Activated CD4-positive, alpha-beta T cell treated with anti-CD3 and anti-CD28 coated beads, Interleukin-2, Interleukin-6, amounts not matched to agents 100 ng/mL and 50 ng/mL, durations not matched to agents 16 hours and 8 hours (primary cell): ENCODE data around the gene MRPL38.

Experiments
- DNase-seq: peaks from one replicate; pipeline ENCODE4 v3.0.0-alpha.2; 2020

MRPL38 gene

GRCh38 chr17:75917917-75918445 lies 13.3 kb upstream of the MRPL38 start:
- DNase-seq = no peak

GRCh38 chr17:75917141-75917916 lies 12.6 kb upstream of the MRPL38 start:
- DNase-seq = no peak

- no peak for DNase-seq
Measured at GRCh38 chr17:75915268-75915667, 10.6 kb upstream of the MRPL38 start.

GRCh38 chr17:75914643-75915267 lies 10.1 kb upstream of the MRPL38 start:
- DNase-seq = no peak

- DNase-seq = no peak
Measured at GRCh38 chr17:75913537-75914210, 9.0 kb upstream of the MRPL38 start.

GRCh38 chr17:75910699-75911098 lies 6.0 kb upstream of the MRPL38 start:
- DNase-seq = no peak

- DNase-seq = no peak
Measured at GRCh38 chr17:75909812-75910274, 5.2 kb upstream of the MRPL38 start.

- no peak for DNase-seq
Measured at GRCh38 chr17:75909051-75909811, 4.5 kb upstream of the MRPL38 start.

GRCh38 chr17:75908201-75908600 lies 3.5 kb upstream of the MRPL38 start:
- no peak for DNase-seq

GRCh38 chr17:75906143-75906884 lies 1.6 kb upstream of the MRPL38 start:
- no peak for DNase-seq

GRCh38 chr17:75902406-75902805 lies 2.3 kb downstream of the MRPL38 start:
- no peak for DNase-seq

- no peak for DNase-seq
Measured at GRCh38 chr17:75901727-75902126, 3.0 kb downstream of the MRPL38 start.

- no peak for DNase-seq
Measured at GRCh38 chr17:75900691-75901533, 3.8 kb downstream of the MRPL38 start.

- no peak for DNase-seq
Measured at GRCh38 chr17:75899767-75900468, 4.8 kb downstream of the MRPL38 start.

- DNase-seq = no peak
Measured at GRCh38 chr17:75899353-75899752, 5.3 kb downstream of the MRPL38 start.

GRCh38 chr17:75898791-75899190 lies 5.9 kb downstream of the MRPL38 start:
- no peak for DNase-seq

- DNase-seq = no peak
Measured at GRCh38 chr17:75898065-75898464, 6.6 kb downstream of the MRPL38 start.

GRCh38 chr17:75897160-75898019 lies 7.3 kb downstream of the MRPL38 start:
- no peak for DNase-seq

- peak; percentile 87 for DNase-seq
Measured at GRCh38 chr17:75896415-75897159, 8.1 kb downstream of the MRPL38 start, which contains the start of gene TRIM65. TSS of gene TRIM65 (minus strand) at chr17:75896951. CDS start at chr17:75896937, 14 bp downstream.
